Heart left ventricle (tissue), 13 donors: ENCODE results near the gene XPR1.

Experiments used
- POLR2A ChIP-seq, 2 donors: fragments of 450-650 bp; IDR thresholded peaks; one replicate each; pipeline ENCODE4 v1.6.1; 2017; ENCODE audit warnings: antibody characterized with exemption in 2 of 2, mild to moderate bottlenecking in 2 of 2, moderate library complexity in 2 of 2
- TF ChIP-seq, protein P1 (sequence below), 12 donors: fragments of 200-600 bp; sonication (generic) in 4 of 12; IDR thresholded peaks; one replicate each; pipeline versions ENCODE4 v1.5.0 to v1.8.0; 2018 to 2022; ENCODE audit warnings: antibody characterized with exemption in 12 of 12, mild to moderate bottlenecking in 5 of 12
- donor health status: ischemic (EF 13 %, LVEDD 7.1; RV severe dilation, severe dysfunction).
- donor health status: DM: no; HTN: yes; CAD: no.
- donor health status: DM: no; HTN: no; CAD: no.
- donor health status: ischemic (EF 25% LVEDD 6.9; RV normal size, moderate dysfunction).
- donor health status: ischemic (EF 25% LVEDD 5.7; RV mildly dilated, moderate dysfunction).
- donor health status: ischemic (EF 35%, LVEDD 5.7; RV mildly dilated, moderate dysfunction).
- donor health status: nonischemic (EF 11% LVEDD 7.7; RV severe dilation, severe dysfunction).
- donor health status: DM: yes; HTN: yes; CAD: no.
- donor health status: PGD.
- donor health status: ischemic (EF 29% LVEDD 5.4; RV normal size, mild dysfunction).
- donor health status: nonischemic (EF 23%, LVEDD 6.1; RV moderate dilation, normal function).

- TF ChIP-seq, protein P1, sequence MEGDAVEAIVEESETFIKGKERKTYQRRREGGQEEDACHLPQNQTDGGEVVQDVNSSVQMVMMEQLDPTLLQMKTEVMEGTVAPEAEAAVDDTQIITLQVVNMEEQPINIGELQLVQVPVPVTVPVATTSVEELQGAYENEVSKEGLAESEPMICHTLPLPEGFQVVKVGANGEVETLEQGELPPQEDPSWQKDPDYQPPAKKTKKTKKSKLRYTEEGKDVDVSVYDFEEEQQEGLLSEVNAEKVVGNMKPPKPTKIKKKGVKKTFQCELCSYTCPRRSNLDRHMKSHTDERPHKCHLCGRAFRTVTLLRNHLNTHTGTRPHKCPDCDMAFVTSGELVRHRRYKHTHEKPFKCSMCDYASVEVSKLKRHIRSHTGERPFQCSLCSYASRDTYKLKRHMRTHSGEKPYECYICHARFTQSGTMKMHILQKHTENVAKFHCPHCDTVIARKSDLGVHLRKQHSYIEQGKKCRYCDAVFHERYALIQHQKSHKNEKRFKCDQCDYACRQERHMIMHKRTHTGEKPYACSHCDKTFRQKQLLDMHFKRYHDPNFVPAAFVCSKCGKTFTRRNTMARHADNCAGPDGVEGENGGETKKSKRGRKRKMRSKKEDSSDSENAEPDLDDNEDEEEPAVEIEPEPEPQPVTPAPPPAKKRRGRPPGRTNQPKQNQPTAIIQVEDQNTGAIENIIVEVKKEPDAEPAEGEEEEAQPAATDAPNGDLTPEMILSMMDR (IDR thresholded peaks at IDR 0.05), result no peak
- TF ChIP-seq POLR2A (IDR thresholded peaks at IDR 0.05), result no peak
These were observed 304.5 kb downstream of the XPR1 start for GRCh38 chr1:180936110-180937011.
